Medulla oblongata (tissue), 1 donor: ENCODE data around the gene GRID1.

Experiments
- DNase-seq: peaks from one replicate; pipeline ENCODE4 v3.0.0-alpha.2; 2015; ENCODE audit errors: extremely low spot score

Gene GRID1

GRCh38 chr10:85620807-85621206 is 745.8 kb downstream of the GRID1 start:
- no peak for DNase-seq

GRCh38 chr10:85619832-85620231 is 746.8 kb downstream of the GRID1 start:
- DNase-seq, result no peak

- DNase-seq, result no peak
Observed at GRCh38 chr10:85618841-85619240, 747.8 kb downstream of the GRID1 start.

GRCh38 chr10:85617751-85618546 is 748.6 kb downstream of the GRID1 start:
- no peak for DNase-seq

GRCh38 chr10:85615556-85615955 is 751.0 kb downstream of the GRID1 start:
- DNase-seq, result no peak

GRCh38 chr10:85614981-85615380 is 751.6 kb downstream of the GRID1 start:
- no peak for DNase-seq

- no peak for DNase-seq
Observed at GRCh38 chr10:85614566-85614965, 752.0 kb downstream of the GRID1 start.

GRCh38 chr10:85613391-85613790 is 753.2 kb downstream of the GRID1 start:
- no peak for DNase-seq

GRCh38 chr10:85612833-85613232 is 753.8 kb downstream of the GRID1 start:
- DNase-seq, result no peak

GRCh38 chr10:85612378-85612775 is 754.2 kb downstream of the GRID1 start:
- no peak for DNase-seq

GRCh38 chr10:85611746-85612377 is 754.7 kb downstream of the GRID1 start:
- no peak for DNase-seq

- no peak for DNase-seq
Observed at GRCh38 chr10:85611093-85611740, 755.4 kb downstream of the GRID1 start.

GRCh38 chr10:85610381-85611092 is 756.1 kb downstream of the GRID1 start:
- no peak for DNase-seq

- DNase-seq, result no peak
Observed at GRCh38 chr10:85609509-85609908, 757.1 kb downstream of the GRID1 start.

- DNase-seq, result no peak
Observed at GRCh38 chr10:85608706-85609105, 757.9 kb downstream of the GRID1 start.

- DNase-seq, result no peak
Observed at GRCh38 chr10:85607043-85607695, 759.4 kb downstream of the GRID1 start.

GRCh38 chr10:85606401-85606800 is 760.2 kb downstream of the GRID1 start:
- DNase-seq, result no peak

GRCh38 chr10:85604884-85605283 is 761.7 kb downstream of the GRID1 start:
- no peak for DNase-seq

- DNase-seq, result no peak
Observed at GRCh38 chr10:85604136-85604725, 762.4 kb downstream of the GRID1 start.

GRCh38 chr10:85603151-85603940 is 763.2 kb downstream of the GRID1 start:
- DNase-seq, result no peak
